Inferior parietal cortex (tissue), 1 donor: ENCODE measurements around the gene PLCG1.
"Not testable (repeated sequence)": the region's sequence is repeated elsewhere in the genome, so short reads cannot be mapped to it uniquely, and the experiment has no call there.

Source experiments
- DNase-seq: peaks from one replicate; pipeline ENCODE4 v3.0.0-alpha.2; 2016; ENCODE audit errors: extremely low spot score

The PLCG1 gene

DNA sequence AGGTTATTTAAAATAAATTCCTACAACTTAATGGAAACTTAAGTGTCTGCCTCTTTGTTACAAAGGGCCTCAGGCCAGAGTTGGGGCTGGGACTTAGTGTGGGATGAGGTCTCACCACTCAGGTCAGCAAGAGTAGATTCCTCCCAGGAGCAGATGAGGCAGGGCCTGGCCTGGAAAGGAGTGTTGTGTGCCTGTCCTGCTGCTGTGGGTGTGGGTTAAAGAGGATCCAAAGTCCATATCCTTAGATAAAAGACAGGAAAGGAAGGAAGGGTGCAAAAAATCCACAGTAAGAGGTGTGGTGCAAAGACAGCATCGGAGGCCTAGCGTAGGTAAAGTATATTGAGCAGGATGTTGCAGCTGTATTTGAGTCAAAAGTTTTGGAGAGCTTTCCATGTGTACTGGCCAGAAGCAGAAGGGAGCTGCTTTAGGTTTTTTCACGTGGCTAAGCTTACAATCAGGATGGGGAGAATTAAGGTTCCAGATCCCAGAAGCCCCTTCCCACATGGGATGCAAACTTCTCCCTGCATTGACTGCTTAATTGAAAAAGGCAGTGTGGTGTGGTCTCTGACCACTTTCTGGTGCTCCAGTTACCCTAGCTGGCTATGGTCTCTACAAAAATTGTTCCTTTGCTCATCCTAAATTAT, 12.8 kb upstream of the PLCG1 start:
- DNase-seq, result no peak

DNA sequence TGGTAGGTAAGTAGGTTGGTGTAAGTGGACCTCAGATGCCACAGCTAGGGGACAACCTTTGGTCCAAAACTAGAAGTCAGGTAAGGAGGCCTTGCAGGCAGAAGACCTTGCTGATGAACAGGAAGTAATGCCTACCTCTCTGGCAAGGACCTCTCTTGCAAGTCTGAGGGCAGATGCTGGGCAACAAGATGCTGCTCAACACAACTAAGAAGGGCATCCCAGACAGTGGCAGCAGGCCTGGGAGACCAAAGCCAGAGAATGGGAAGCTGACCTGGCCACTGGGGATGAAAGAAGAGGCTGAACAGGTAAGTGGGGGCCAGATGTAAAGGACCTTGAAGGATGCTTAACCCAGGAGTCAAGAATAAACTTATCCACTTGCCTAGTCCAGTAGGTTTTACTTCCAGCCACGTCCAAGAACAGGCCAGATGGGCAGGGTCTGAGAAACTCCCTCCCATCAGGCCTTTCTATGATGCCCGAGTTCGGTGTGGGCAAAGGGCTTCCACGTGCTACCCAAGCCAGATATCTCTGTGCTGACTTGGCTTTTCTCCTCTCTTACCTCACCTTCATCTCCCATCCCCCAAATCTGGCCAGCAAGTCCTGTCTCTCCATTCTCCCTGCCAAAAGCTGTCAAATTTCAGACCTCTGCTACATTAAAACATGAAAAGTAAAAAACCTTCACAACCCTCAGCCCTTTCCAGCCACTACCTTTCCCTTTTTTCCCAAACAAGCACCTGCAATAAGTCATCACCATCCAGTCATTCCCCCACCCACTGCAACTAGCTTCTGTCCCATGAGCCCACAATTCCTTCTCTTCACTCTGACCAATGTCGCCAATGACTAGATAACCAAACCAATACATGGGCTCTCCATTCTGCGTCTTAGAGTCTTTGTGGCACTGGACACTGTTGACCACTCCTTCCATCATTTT, 11.5 kb upstream of the PLCG1 start:
- DNase-seq, result no peak

- DNase-seq, result no peak
Observed at GRCh38 chr20:41126719-41127118, 10.6 kb upstream of the PLCG1 start.

DNA sequence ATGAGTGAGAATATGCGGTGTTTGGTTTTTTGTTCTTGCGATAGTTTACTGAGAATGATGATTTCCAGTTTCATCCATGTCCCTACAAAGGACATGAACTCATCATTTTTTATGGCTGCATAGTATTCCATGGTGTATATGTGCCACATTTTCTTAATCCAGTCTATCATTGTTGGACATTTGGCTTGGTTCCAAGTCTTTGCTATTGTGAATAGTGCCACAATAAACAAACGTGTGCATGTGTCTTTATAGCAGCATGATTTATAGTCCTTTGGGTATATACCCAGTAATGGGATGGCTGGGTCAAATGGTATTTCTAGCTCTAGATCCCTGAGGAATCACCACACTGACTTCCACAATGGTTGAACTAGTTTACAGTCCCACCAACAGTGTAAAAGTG, 9.0 kb upstream of the PLCG1 start:
- DNase-seq, result not testable (repeated sequence)

DNA sequence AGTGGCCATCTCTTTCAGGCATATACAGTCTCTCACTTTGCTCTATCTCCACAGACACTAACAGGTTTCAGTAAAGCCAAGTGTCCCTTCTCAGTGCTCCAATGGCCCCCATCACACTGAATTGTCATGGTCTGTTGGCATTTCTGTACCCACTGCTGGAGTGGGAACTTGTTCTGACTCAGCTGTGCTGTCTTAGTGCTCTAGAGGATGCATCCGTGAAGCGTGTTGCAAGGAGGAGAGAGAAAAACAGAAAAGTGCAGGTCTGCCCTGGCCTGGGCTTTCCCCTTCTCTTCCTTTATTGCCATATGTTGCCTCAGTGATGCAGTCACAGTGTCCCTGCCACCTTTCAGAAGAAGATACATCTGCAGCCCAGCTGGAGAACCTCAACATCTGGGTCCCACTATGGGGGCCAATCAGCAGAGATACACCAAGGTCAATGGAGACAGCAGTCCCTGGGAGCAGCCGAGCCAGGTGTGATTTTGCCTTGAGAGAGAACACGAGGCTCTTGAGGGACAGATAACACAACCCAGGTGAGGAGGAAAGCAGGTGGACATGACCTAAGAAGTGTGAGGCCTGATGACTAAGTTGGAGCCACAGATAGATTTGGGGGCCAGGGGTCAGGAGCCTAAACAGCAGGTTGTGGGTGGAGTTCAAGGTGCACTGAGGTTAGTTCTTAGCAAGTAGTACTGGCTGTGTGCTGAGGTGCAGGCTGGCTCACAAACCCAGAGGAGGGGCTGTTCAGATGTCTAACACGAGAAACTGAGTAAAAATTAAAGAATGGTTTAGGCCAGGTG, 5.6 kb upstream of the PLCG1 start:
- DNase-seq, result no peak

- not testable (repeated sequence) for DNase-seq
Observed at GRCh38 chr20:41132388-41132775, 5.0 kb upstream of the PLCG1 start.

DNA sequence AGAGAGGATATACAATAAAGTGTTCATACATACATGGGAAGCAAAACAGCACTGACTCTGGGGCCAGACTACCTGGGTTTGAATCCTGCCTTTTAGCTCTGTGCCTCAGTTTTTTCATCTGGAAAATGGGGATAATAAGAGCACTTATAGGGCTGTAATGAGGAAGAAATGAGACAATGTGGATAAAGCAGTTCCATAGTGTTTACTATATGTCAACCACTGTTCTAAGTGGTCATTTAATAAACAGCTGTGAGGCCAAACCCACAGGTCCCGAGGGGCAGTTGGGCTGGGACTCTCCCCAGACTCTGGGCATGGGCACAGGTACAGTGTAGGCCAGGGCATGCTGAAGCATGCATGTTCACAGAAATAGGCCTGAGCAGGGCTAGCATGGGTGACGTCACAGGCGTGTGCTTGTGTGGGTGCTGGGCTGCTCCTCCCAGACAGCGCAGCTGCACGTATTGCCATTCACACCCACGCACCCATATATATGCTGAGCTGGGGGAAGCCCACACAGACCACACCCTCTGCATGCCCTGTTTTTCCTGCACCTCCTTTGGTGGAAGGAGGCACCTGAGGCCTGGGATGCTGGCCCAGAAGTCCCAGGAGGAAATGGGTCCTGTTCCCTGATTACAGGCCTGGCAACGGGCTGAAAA, 3.5 kb upstream of the PLCG1 start:
- DNase-seq, result no peak

- DNase-seq, result no peak
Observed at GRCh38 chr20:41134362-41135186, 2.8 kb upstream of the PLCG1 start.

DNA sequence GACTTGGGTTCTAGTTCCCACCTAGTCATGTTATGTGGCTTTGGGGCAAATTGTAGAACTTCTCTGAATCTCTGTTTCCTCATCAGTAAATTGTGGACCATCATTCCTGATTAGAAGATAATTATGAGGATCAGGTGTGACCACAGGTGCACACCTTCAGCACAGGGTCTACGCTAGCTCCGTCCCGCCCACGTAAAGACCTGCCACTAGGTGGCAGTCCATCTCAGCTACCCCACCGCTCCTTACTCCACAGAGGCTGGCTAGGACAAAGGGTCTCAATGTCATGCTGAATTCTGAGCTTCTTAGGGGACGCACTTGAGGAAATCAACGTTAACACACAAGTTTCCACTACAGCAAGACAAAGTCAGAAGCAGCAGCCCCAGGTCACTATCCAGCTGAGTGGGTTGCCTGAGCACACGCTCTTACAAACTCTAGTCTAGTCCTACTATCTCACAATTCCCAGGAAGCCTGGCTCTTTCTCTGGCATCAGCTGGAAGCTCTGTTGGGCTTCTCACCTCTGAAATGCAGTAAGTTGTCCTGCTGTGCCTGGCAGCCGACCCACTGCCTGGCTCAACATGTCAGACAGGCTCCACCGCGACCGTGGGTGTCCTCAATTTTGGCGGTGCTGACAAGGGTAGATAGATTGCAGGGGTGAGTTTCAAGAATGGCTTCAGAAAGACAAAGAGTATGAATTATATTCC, 2.0 kb upstream of the PLCG1 start:
- DNase-seq, result no peak

DNA sequence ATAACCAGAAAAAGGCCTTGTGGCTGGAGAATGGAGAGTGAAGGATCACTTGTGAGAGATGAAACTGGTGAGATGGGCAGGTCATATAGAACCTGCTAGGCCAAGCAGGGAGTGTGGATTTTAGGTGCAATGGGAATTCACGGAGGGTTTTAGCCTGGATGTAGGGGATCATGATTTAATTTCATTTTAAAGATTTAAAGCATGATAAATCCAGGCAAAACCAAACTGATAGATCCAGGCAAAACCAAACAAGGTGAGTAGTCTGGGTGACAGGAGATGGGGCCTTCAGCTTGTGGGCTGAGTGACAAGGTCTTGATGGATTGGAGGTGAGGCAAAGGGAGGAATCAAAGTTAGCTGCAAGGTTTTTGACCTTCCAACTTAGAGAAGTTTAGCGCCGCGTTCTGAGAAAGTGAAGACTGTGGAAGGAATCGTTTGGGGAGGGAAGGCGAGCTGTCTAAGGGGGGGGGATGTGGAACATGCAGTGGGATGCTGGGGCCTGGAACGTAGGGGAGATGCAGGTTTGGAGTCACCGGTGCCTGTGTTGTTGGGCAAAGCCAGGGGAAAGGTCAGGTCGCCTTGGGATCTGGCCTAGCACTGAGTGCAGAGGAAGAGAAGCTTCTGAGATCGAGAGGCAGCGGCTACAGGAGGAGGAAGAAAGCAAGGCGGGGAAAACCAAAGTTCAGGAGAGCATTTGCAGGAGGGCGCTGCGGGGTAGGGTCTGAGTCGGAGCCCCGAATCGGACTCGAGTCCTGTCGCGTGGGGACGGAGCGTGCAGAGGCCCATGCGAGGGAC, 1.3 kb upstream of the PLCG1 start:
- no peak for DNase-seq

DNA sequence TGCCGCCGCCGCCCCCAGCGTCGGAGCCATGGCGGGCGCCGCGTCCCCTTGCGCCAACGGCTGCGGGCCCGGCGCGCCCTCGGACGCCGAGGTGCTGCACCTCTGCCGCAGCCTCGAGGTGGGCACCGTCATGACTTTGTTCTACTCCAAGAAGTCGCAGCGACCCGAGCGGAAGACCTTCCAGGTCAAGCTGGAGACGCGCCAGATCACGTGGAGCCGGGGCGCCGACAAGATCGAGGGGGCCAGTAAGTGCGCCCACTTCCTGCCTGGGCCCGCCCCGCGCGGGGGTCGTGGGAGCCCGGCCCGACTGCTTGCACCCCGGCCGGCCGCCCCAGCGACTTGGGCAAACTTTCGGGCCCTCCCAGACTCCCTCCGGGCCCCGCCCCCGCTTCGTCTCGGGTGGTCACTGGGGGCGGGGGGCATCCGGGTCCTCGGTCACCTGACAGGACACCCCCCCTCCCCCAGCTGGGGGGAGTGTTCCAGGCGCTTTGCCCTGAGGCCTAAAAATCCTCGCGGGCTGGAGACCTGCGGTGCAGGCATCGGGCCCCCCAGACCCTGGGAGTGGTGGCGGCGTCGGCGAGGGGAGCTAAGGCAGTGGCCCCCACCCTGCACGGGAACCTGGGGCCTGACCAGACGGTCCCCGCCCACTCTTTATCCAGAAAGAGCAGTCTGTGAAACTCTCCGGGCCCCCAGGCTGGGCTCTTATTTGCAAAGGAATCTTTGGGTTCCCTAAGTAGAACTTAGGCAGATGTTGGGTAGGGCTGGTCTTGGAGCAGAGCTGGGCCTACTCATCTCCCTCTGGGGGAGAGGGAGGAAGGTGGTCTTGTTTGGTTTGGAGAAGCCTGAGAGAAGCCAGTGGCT, 501 bp downstream of the PLCG1 start:
- DNase-seq, result no peak

- no peak for DNase-seq
Observed at GRCh38 chr20:41138475-41139226, 1.3 kb downstream of the PLCG1 start.

DNA sequence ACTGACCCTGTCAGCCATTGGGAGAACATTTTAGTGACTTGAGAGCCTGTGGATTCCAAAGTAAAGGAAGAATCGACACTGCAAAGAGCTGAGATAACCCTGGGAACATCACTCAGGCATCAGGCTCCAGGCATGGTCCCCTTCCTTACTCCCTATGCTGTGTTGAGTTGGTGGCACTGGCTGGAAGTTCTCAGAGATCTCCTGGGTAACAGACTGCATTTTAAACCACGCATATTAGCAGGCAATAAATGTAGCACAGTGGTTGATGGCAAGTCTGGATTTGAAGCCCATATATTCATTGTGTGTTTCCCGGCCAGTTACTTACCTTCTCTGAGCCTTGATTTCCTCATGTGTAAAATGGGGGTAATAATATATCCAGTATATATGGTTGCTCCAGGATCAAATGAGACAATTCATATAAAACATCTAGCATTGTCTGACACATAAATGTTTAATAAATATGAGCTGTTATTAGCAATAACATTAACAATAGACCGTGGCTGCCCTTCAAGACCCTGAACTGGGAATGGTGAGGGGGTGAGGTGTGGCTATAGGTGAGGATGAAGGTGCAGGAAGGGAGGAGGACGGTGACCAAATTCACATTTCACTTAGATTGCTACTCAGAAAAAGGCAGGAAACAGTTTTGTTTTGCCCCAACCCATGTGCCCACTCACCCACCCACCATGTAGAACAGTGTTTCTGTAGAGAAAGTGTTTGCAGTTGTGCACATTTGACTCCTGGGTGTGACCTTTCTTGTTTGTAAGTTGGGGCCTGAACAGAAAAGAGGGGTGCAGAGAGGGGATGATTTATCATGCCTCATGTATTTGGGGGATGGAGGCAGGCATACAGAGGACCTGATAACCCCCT, 2.1 kb downstream of the PLCG1 start:
- DNase-seq, result no peak

GRCh38 chr20:41140226-41141133, 3.1 kb downstream of the PLCG1 start:
- no peak for DNase-seq

DNA sequence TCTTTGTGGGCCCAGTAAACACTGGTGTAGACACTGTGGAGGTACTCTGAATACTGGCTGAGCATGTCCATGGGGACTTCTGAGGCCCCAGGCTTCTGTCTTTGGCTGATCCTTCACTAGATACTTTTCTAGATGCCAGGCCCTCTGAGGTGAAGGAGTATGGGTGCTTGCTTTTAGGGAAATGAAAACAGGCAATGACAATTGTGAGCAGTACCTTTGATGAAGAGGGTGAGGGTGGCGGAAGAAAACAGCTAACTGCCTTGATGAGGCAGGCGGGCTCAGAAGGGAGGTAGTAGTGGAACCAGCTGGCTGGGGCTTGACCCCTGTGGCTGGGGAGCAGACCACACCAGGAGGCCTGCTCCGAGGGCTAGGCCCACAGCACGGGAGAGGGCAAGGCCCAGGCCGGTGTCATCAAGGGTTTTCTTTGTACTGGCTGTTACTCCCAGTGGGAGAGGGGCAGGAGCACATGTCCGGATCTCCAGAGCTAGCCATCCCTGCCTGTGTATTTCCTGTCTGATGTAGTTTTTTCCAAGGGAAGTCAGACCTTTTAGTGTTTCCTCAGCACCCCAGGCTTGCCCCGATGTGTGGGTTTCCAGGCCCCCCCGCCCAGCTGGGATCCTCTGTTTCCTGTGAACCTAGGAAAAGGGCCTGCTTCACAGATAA, 3.9 kb downstream of the PLCG1 start:
- no peak for DNase-seq
